Measurements from ENCODE around the gene MYBPC3. TPM values are rescaled to one million over a fixed set of nuclear protein-coding genes. Genes with fewer than 3 reads are reported as not detected.

The MYBPC3 gene
- total RNA-seq, 1 donor from 2014 or later = not detected

- DNase-seq (ENCODE audit: low read depth) = no peak
- Histone ChIP-seq H3K27me3 (ENCODE audit: control insufficient read depth, insufficient read depth, low read length) (peaks cover 4% of the 10 kb centered on the region), H3K4me3 (ENCODE audit: low read depth, low read length) (no peak overlapping the region), H3K36me3 (ENCODE audit: control insufficient read depth, insufficient read depth, low read length) (no peaks in the 10 kb centered on the region)
- TF ChIP-seq CTCF (IDR thresholded peaks at IDR 0.05; ENCODE audit: insufficient read depth, low read length, poor library complexity, severe bottlenecking) = no peak
Observed at GRCh38 chr11:47379317-47379716, 26.8 kb upstream of the MYBPC3 start.

- no peak overlapping the region for H3K4me3 ChIP-seq (ENCODE audit: low read depth, low read length)
- no peak for DNase-seq (ENCODE audit: low read depth)
- H3K27me3 ChIP-seq (ENCODE audit: control insufficient read depth, insufficient read depth, low read length) = peaks cover 4% of the 10 kb centered on the region
- H3K36me3 ChIP-seq (ENCODE audit: control insufficient read depth, insufficient read depth, low read length) = no peaks in the 10 kb centered on the region
- no peak for TF ChIP-seq CTCF (IDR thresholded peaks at IDR 0.05; ENCODE audit: insufficient read depth, low read length, poor library complexity, severe bottlenecking)
Observed at GRCh38 chr11:47378836-47379170, 26.3 kb upstream of the MYBPC3 start.

- peaks cover 1% of the 10 kb centered on the region for H3K27me3 ChIP-seq (ENCODE audit: control insufficient read depth, insufficient read depth, low read length)
- no peaks in the 10 kb centered on the region for H3K36me3 ChIP-seq (ENCODE audit: control insufficient read depth, insufficient read depth, low read length)
- TF ChIP-seq CTCF (IDR thresholded peaks at IDR 0.05; ENCODE audit: insufficient read depth, low read length, poor library complexity, severe bottlenecking) = no peak
- H3K4me3 ChIP-seq (ENCODE audit: low read depth, low read length) = no peak within 1 kb of the TSS
- DNase-seq (ENCODE audit: low read depth) = no peak
Observed at GRCh38 chr11:47378010-47378835, 25.7 kb upstream of the MYBPC3 start, which contains the start of gene SPI1. TSS of gene SPI1 (minus strand) at chr11:47378547. CDS start at chr11:47378353, 194 bp downstream.

- Histone ChIP-seq H3K27me3 (ENCODE audit: control insufficient read depth, insufficient read depth, low read length) (no peaks in the 10 kb centered on the region), H3K4me3 (ENCODE audit: low read depth, low read length) (no peak overlapping the region)
- no peak for TF ChIP-seq CTCF (IDR thresholded peaks at IDR 0.05; ENCODE audit: insufficient read depth, low read length, poor library complexity, severe bottlenecking)
Observed at GRCh38 chr11:47377571-47378009, 25.1 kb upstream of the MYBPC3 start.

GRCh38 chr11:47376525-47377371 is 24.2 kb upstream of the MYBPC3 start:
- no peak for DNase-seq (ENCODE audit: low read depth)
- no peaks in the 10 kb centered on the region for H3K36me3 ChIP-seq (ENCODE audit: control insufficient read depth, insufficient read depth, low read length)
- no peak for TF ChIP-seq CTCF (IDR thresholded peaks at IDR 0.05; ENCODE audit: insufficient read depth, low read length, poor library complexity, severe bottlenecking)
- H3K4me3 ChIP-seq (ENCODE audit: low read depth, low read length) = no peak overlapping the region
- no peaks in the 10 kb centered on the region for H3K27me3 ChIP-seq (ENCODE audit: control insufficient read depth, insufficient read depth, low read length)

More at GRCh38 chr11:47377571-47378009, 25.1 kb upstream of the MYBPC3 start:
- DNase-seq (ENCODE audit: low read depth) = no peak
- H3K36me3 ChIP-seq (ENCODE audit: control insufficient read depth, insufficient read depth, low read length) = no peaks in the 10 kb centered on the region

All from kidney epithelial cell (primary cell).